C4-2B (cell line): ENCODE measurements around the gene TMEM51.

Source experiments
- ZFX ChIP-seq: fragments of 450-650 bp; IDR thresholded peaks from 2 replicates; pipeline ENCODE4 v1.6.1; 2017
- TF ChIP-seq, protein P1 (sequence below): fragments of 450-650 bp; conservative IDR thresholded peaks from 2 replicates; pipeline ENCODE4 v1.5.1; 2017; ENCODE audit warnings: mild to moderate bottlenecking

DNA sequence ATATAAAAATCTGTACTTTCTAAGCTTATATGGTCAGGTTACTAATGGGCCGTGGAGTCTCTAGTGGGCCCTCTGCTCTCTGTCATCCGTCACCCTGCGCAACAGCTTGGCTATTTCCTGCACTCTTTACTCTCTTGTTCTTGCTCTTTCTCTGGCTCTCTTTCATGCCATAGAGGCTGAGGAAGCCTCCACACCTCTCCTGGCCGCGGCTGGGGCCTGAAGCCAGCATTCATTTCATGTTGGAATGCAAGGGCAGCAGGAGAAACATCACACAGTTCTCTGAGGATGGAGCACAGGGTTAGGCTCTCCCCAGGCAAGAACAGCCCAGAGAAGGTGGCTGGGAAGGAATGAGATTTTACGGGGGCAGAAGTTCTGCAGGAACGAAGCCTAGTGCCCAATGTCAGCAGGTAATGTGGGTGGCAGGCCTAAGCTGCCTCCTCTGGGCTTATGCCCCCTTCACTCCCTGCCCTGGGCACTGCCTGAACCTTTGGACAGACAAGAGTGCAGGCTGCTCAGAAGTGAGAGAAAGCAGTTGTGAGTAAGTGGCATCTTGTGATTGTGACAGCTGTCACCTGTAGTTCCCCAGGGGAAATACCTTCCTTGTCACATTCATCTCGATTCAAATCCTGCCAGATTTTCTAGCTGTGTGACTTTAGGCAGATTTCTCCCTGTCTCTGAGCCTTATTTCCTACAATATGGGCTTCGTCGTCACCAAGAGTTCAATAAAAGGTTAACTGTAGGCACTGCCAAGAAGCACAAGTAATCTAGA is 89.9 kb downstream of the TMEM51 start:
- TF ChIP-seq, protein P1, sequence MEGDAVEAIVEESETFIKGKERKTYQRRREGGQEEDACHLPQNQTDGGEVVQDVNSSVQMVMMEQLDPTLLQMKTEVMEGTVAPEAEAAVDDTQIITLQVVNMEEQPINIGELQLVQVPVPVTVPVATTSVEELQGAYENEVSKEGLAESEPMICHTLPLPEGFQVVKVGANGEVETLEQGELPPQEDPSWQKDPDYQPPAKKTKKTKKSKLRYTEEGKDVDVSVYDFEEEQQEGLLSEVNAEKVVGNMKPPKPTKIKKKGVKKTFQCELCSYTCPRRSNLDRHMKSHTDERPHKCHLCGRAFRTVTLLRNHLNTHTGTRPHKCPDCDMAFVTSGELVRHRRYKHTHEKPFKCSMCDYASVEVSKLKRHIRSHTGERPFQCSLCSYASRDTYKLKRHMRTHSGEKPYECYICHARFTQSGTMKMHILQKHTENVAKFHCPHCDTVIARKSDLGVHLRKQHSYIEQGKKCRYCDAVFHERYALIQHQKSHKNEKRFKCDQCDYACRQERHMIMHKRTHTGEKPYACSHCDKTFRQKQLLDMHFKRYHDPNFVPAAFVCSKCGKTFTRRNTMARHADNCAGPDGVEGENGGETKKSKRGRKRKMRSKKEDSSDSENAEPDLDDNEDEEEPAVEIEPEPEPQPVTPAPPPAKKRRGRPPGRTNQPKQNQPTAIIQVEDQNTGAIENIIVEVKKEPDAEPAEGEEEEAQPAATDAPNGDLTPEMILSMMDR = no peak
- no peak for TF ChIP-seq ZFX
